HepG2 (cell line): ENCODE results near the gene FANCG. TPM values are rescaled to one million over a fixed set of nuclear protein-coding genes. Genes with fewer than 3 reads are reported as not detected.

Source experiments
- ATF4 ChIP-seq, 2 experiments: fragments of 450-650 bp in 1 of 2; sonication (generic) in 1 of 2; formaldehyde crosslinking; IDR thresholded peaks; 2 replicates each; pipeline versions ENCODE4 v1.5.0 to v1.8.0; 2020 to 2022; ENCODE audit warnings: mild to moderate bottlenecking in 1 of 2, missing genetic modification reagents in 1 of 2
- CCAR2 ChIP-seq: fragments of 200-400 bp; formaldehyde crosslinking; optimal IDR thresholded peaks from 2 replicates; pipeline ENCODE3; 2018; ENCODE audit warnings: low read depth, mild to moderate bottlenecking, low read length, moderate library complexity
- GATA4 ChIP-seq: sonication (generic); IDR thresholded peaks from 2 replicates; pipeline ENCODE4 v1.6.1; 2016; ENCODE audit warnings: antibody characterized with exemption, low read depth, borderline replicate concordance
- HNRNPUL1 ChIP-seq: fragments of 200-400 bp; formaldehyde crosslinking; IDR thresholded peaks from 2 replicates; pipeline ENCODE4 v1.6.1; 2017; ENCODE audit warnings: low read depth, mild to moderate bottlenecking, low read length, moderate library complexity
- HOXA5 ChIP-seq: sonication (generic); formaldehyde crosslinking; IDR thresholded peaks from 2 replicates; pipeline ENCODE4 v1.4.0; 2020; ENCODE audit warnings: missing genetic modification reagents
- MAFK ChIP-seq, 2 experiments: IDR thresholded peaks in 1 of 2; conservative IDR thresholded peaks in 1 of 2; 2 replicates each; pipeline ENCODE4 v1.6.1; 2011; ENCODE audit warnings: improper control_type of control experiment in 2 of 2, low read length in 2 of 2
- MLLT10 ChIP-seq: sonication (generic); formaldehyde crosslinking; IDR thresholded peaks from 2 replicates; pipeline ENCODE4 v1.4.0; 2020; ENCODE audit warnings: missing genetic modification reagents
- NFRKB ChIP-seq: fragments of 450-650 bp; IDR thresholded peaks from 2 replicates; pipeline ENCODE4 v1.6.1; 2017
- NR2F1 ChIP-seq, 2 experiments: fragments of 450-650 bp in 1 of 2; formaldehyde crosslinking in 1 of 2; IDR thresholded peaks; 2 replicates each; pipeline versions ENCODE4 v1.5.0 to v1.6.1; 2016 to 2020; ENCODE audit warnings: mild to moderate bottlenecking in 1 of 2, missing compliant biosample characterization in 1 of 2, missing genetic modification reagents in 1 of 2, moderate library complexity in 1 of 2
- ONECUT2 ChIP-seq: sonication (generic); formaldehyde crosslinking; IDR thresholded peaks from 2 replicates; pipeline ENCODE4 v1.4.0; 2020; ENCODE audit warnings: missing genetic modification reagents
- SAP130 ChIP-seq: IDR thresholded peaks from 2 replicates; pipeline ENCODE4 v1.6.1; 2016; ENCODE audit warnings: low read depth
- SMARCE1 ChIP-seq: fragments of 450-650 bp; IDR thresholded peaks from 2 replicates; pipeline ENCODE4 v1.6.1; 2017; ENCODE audit warnings: borderline replicate concordance
- SP4 ChIP-seq: sonication (generic); formaldehyde crosslinking; IDR thresholded peaks from 2 replicates; pipeline ENCODE4 v1.8.1; 2023; ENCODE audit warnings: mild to moderate bottlenecking, missing genetic modification reagents
- SRSF1 ChIP-seq: fragments of 200-400 bp; formaldehyde crosslinking; optimal IDR thresholded peaks from 2 replicates; pipeline ENCODE3; 2017; ENCODE audit warnings: mild to moderate bottlenecking, low read depth, low read length, moderate library complexity
- TBX3 ChIP-seq: fragments of 450-650 bp; IDR thresholded peaks from 2 replicates; pipeline ENCODE4 v1.6.1; 2017; ENCODE audit warnings: antibody characterized with exemption, mild to moderate bottlenecking, inconsistent platforms, borderline replicate concordance
- TOE1 ChIP-seq: sonication (generic); formaldehyde crosslinking; IDR thresholded peaks from 2 replicates; pipeline ENCODE4 v1.4.0; 2020; ENCODE audit warnings: mild to moderate bottlenecking, missing genetic modification reagents
- TSC22D2 ChIP-seq: sonication (generic); formaldehyde crosslinking; IDR thresholded peaks from 2 replicates; pipeline ENCODE4 v1.5.1; 2020; ENCODE audit warnings: missing genetic modification reagents, mild to moderate bottlenecking, borderline replicate concordance
- ZNF230 ChIP-seq: sonication (generic); formaldehyde crosslinking; IDR thresholded peaks from 2 replicates; pipeline ENCODE4 v1.4.0; 2020; ENCODE audit warnings: mild to moderate bottlenecking, missing genetic modification reagents
- ZNF253 ChIP-seq: sonication (generic); formaldehyde crosslinking; IDR thresholded peaks from 2 replicates; pipeline ENCODE4 v1.8.0; 2022; ENCODE audit warnings: mild to moderate bottlenecking, missing genetic modification reagents, borderline replicate concordance
- ZNF331 ChIP-seq: sonication (generic); formaldehyde crosslinking; IDR thresholded peaks from 2 replicates; pipeline ENCODE4 v1.4.0; 2020; ENCODE audit warnings: missing genetic modification reagents
- ZNF33A ChIP-seq: sonication (generic); formaldehyde crosslinking; IDR thresholded peaks from 2 replicates; pipeline ENCODE4 v1.5.1; 2020; ENCODE audit warnings: missing genetic modification reagents, mild to moderate bottlenecking, moderate library complexity, borderline replicate concordance
- ZNF362 ChIP-seq: sonication (generic); formaldehyde crosslinking; IDR thresholded peaks from 2 replicates; pipeline ENCODE4 v1.4.0; 2020; ENCODE audit warnings: missing genetic modification reagents, mild to moderate bottlenecking, borderline replicate concordance
- ZNF674 ChIP-seq: sonication (generic); formaldehyde crosslinking; IDR thresholded peaks from 2 replicates; pipeline ENCODE4 v1.5.0; 2020; ENCODE audit warnings: low read depth, mild to moderate bottlenecking, missing genetic modification reagents
- ZNF816 ChIP-seq: sonication (generic); formaldehyde crosslinking; IDR thresholded peaks from 2 replicates; pipeline ENCODE4 v1.8.0; 2022; ENCODE audit warnings: missing genetic modification reagents, mild to moderate bottlenecking, borderline replicate concordance
- ZNF83 ChIP-seq: sonication (generic); formaldehyde crosslinking; IDR thresholded peaks from 2 replicates; pipeline ENCODE4 v1.4.0; 2020; ENCODE audit warnings: missing genetic modification reagents, mild to moderate bottlenecking, borderline replicate concordance
- ZNF878 ChIP-seq: sonication (generic); formaldehyde crosslinking; IDR thresholded peaks from 2 replicates; pipeline ENCODE4 v1.8.1; 2023; ENCODE audit warnings: mild to moderate bottlenecking, missing genetic modification reagents, moderate library complexity
- ZSCAN5A ChIP-seq: sonication (generic); formaldehyde crosslinking; IDR thresholded peaks from 2 replicates; pipeline ENCODE4 v1.8.0; 2022; ENCODE audit warnings: mild to moderate bottlenecking, missing genetic modification reagents, borderline replicate concordance
- polyA plus RNA-seq, 8 experiments: library from polyadenylated mRNA; depleted of rRNA in 3 of 8; stranded (reverse) in 7 of 8; unstranded in 1 of 8; fragments of >200 nt; fragmentation: Illumina TruSeq in 4 of 8; extraction: Trizol in 4 of 8; gene quantifications; 2 replicates each; pipeline versions ENCODE4 v1.2.1 to v1.2.3, GENCODE V29; 2011 to 2016; ENCODE audit warnings: low read depth in 4 of 8, missing spikeins in 1 of 8, mixed read lengths in 1 of 8; ENCODE audit not compliant: insufficient read depth in 1 of 8
- total RNA-seq, 5 experiments: library from RNA; depleted of rRNA; stranded (reverse); fragments of >200 nt; fragmentation: Illumina TruSeq; extraction: Trizol; gene quantifications; 2 replicates each; pipeline ENCODE4 v1.2.3, GENCODE V29; 2016; ENCODE audit warnings: low read depth in 1 of 5

Gene FANCG
- total and polyA plus RNA-seq, 2 of the 13 experiments (the other 11 are each of a cell fraction or from before 2014, with no cell fraction given): 14.4 to 45.1 TPM

GRCh38 chr9:35079426-35080341, at the start of gene FANCG (continued):
- no peak for TF ChIP-seq MAFK (conservative IDR thresholded peaks at IDR 0.05 in 1 of 2, IDR thresholded peaks at IDR 0.05 in 1 of 2; ENCODE audit: low read length in 2 of 2)
- TF ChIP-seq ATF4 (CRISPR knock-in tag; IDR thresholded peaks at IDR 0.05): no peak
- TF ChIP-seq ZNF253 (CRISPR knock-in tag): peak; percentile 48; the same call in 1 of the 2 replicates
- TF ChIP-seq ZNF83: no peak
- TF ChIP-seq SP4 (CRISPR knock-in tag): peak; percentile 44; the same call in 1 of the 2 replicates
- no peak for TF ChIP-seq NFRKB
- no peak for TF ChIP-seq MLLT10 (CRISPR knock-in tag)
- TF ChIP-seq ZNF362 (CRISPR knock-in tag): peak; percentile 32; the same call in 1 of the 2 replicates
- TF ChIP-seq ZNF331: no peak; the same call in 1 of the 2 replicates
- TF ChIP-seq CCAR2: no peak
- TF ChIP-seq SAP130: peak; percentile 95
- no peak for TF ChIP-seq ZNF674 (CRISPR knock-in tag)
- no peak for TF ChIP-seq TOE1 (CRISPR knock-in tag)
- TF ChIP-seq ZNF816 (CRISPR knock-in tag): no peak
- no peak for TF ChIP-seq ONECUT2
- no peak for TF ChIP-seq NR2F1 (CRISPR knock-in tag; IDR thresholded peaks at IDR 0.05)
- peak; percentile 83; the same call in 1 of the 2 replicates for TF ChIP-seq ZSCAN5A (CRISPR knock-in tag)
- no peak for TF ChIP-seq GATA4
- no peak for TF ChIP-seq TSC22D2 (CRISPR knock-in tag)
- no peak; the same call in 1 of the 2 replicates for TF ChIP-seq ZNF230 (CRISPR knock-in tag)
- no peak for TF ChIP-seq TBX3
- no peak for TF ChIP-seq HNRNPUL1
- TF ChIP-seq ZNF878: peak; percentile 84; the same call in 1 of the 2 replicates
- no peak for TF ChIP-seq SRSF1
- peak; percentile 36; the same call in 1 of the 2 replicates for TF ChIP-seq HOXA5
- no peak for TF ChIP-seq SMARCE1
- no peak for TF ChIP-seq ZNF33A (CRISPR knock-in tag)
